ENCODE measurements around the gene LIN52. TPM values are rescaled to one million over a fixed set of nuclear protein-coding genes. Genes with fewer than 3 reads are reported as not detected.

The LIN52 gene
- total and polyA plus RNA-seq, 4 donors, result 3.8 to 9.9 (median 5.3) TPM

GRCh38 chr14:74194506-74195274 is 109.9 kb downstream of the LIN52 start:
- WGBS, result 96% methylated on average over 8 of the region's 8 CpGs
- H3K9me3 ChIP-seq (ENCODE audit: control insufficient read depth in 4 of 4, low read length in 3 of 4), result no peaks in the 10 kb centered on the region
- H3K4me1 ChIP-seq (ENCODE audit: control insufficient read depth in 4 of 4, insufficient read depth in 4 of 4, low read length in 3 of 4), result no peaks in the 10 kb centered on the region
- no peaks in the 10 kb centered on the region for H3K27me3 ChIP-seq (ENCODE audit: control insufficient read depth in 4 of 4, insufficient read depth in 4 of 4, low read length in 3 of 4)
- peaks cover 0 to 9% (median 4%) of the 10 kb centered on the region in 4 donors for H3K36me3 ChIP-seq (ENCODE audit: control insufficient read depth in 4 of 4, insufficient read depth in 3 of 4, low read depth in 1 of 4, low read length in 3 of 4)
- no peak overlapping the region for H3K4me3 ChIP-seq (ENCODE audit: low read depth in 1 of 3, low read length in 3 of 3)
- TF ChIP-seq FOXA1 (IDR thresholded peaks at IDR 0.05) (no peak), GABPA (IDR thresholded peaks at IDR 0.05 in 1 of 2, conservative IDR thresholded peaks at IDR 0.05 in 1 of 2) (no peak)
- no peak for DNase-seq (ENCODE audit: low spot score)
- H3K27ac ChIP-seq (ENCODE audit: low read depth in 1 of 2, low read length in 2 of 2), result no peak overlapping the region
- H3K9ac ChIP-seq (ENCODE audit: low read depth in 1 of 2, low read length in 2 of 2), result no peak overlapping the region

- Histone ChIP-seq H3K4me1 (ENCODE audit: control insufficient read depth in 4 of 4, insufficient read depth in 4 of 4, low read length in 3 of 4) (no peaks in the 10 kb centered on the region), H3K27me3 (ENCODE audit: control insufficient read depth in 4 of 4, insufficient read depth in 4 of 4, low read length in 3 of 4) (no peaks in the 10 kb centered on the region), H3K4me3 (ENCODE audit: low read depth in 1 of 3, low read length in 3 of 3) (no peak overlapping the region), H3K9ac (ENCODE audit: low read depth in 1 of 2, low read length in 2 of 2) (no peak overlapping the region), H3K27ac (ENCODE audit: low read depth in 1 of 2, low read length in 2 of 2) (no peak overlapping the region), H3K36me3 (ENCODE audit: control insufficient read depth in 4 of 4, insufficient read depth in 3 of 4, low read depth in 1 of 4, low read length in 3 of 4) (peaks cover 0 to 10% (median 5%) of the 10 kb centered on the region in 4 donors), H3K9me3 (ENCODE audit: control insufficient read depth in 4 of 4, low read length in 3 of 4) (no peaks in the 10 kb centered on the region)
- no peak for TF ChIP-seq SP1 (IDR thresholded peaks at IDR 0.05)
- TF ChIP-seq GABPA (IDR thresholded peaks at IDR 0.05 in 1 of 2, conservative IDR thresholded peaks at IDR 0.05 in 1 of 2), result no peak
- TF ChIP-seq ATF3 (IDR thresholded peaks at IDR 0.05), result no peak
- no peak for TF ChIP-seq FOXA2 (IDR thresholded peaks at IDR 0.05)
- TF ChIP-seq RXRA (IDR thresholded peaks at IDR 0.05), result no peak
- TF ChIP-seq RAD21 (IDR thresholded peaks at IDR 0.05), result no peak
- no peak for TF ChIP-seq ZBTB33 (IDR thresholded peaks at IDR 0.05)
- no peak for TF ChIP-seq JUND (IDR thresholded peaks at IDR 0.05)
- no peak for TF ChIP-seq FOXA1 (IDR thresholded peaks at IDR 0.05)
- TF ChIP-seq MAX (IDR thresholded peaks at IDR 0.05), result no peak
- no peak for TF ChIP-seq EGR1 (IDR thresholded peaks at IDR 0.05; ENCODE audit: low read depth in 2 of 2)
- 98% methylated on average over 7 of the region's 7 CpGs for WGBS
- DNase-seq (ENCODE audit: low spot score), result no peak
Measured at GRCh38 chr14:74195623-74196022, 110.9 kb downstream of the LIN52 start.

GRCh38 chr14:74198441-74199234 is 113.9 kb downstream of the LIN52 start:
- Histone ChIP-seq H3K4me3 (ENCODE audit: low read depth in 1 of 3, low read length in 3 of 3) (no peak overlapping the region), H3K4me1 (ENCODE audit: control insufficient read depth in 4 of 4, insufficient read depth in 4 of 4, low read length in 3 of 4) (no peaks in the 10 kb centered on the region), H3K36me3 (ENCODE audit: control insufficient read depth in 4 of 4, insufficient read depth in 3 of 4, low read depth in 1 of 4, low read length in 3 of 4) (peaks cover 0 to 16% (median 7%) of the 10 kb centered on the region in 4 donors), H3K27me3 (ENCODE audit: control insufficient read depth in 4 of 4, insufficient read depth in 4 of 4, low read length in 3 of 4) (no peaks in the 10 kb centered on the region), H3K27ac (ENCODE audit: low read depth in 1 of 2, low read length in 2 of 2) (no peak overlapping the region), H3K9me3 (ENCODE audit: control insufficient read depth in 4 of 4, low read length in 3 of 4) (no peaks in the 10 kb centered on the region), H3K9ac (ENCODE audit: low read depth in 1 of 2, low read length in 2 of 2) (no peak overlapping the region)
- TF ChIP-seq MAX (IDR thresholded peaks at IDR 0.05) (no peak), REST (IDR thresholded peaks at IDR 0.05) (no peak), RAD21 (IDR thresholded peaks at IDR 0.05) (no peak), ATF3 (IDR thresholded peaks at IDR 0.05) (no peak), CTCF (IDR thresholded peaks at IDR 0.05; ENCODE audit: low read depth, low read length, missing input control) (no peak)
- no peak for DNase-seq (ENCODE audit: low spot score)
- WGBS, result 94% methylated on average over 7 of the region's 7 CpGs

Measured in liver (tissue), 9 donors.